Measurements from ENCODE around the gene SPTB. TPM values are rescaled to one million over a fixed set of nuclear protein-coding genes. Genes with fewer than 3 reads are reported as not detected.

Gene SPTB
- polyA plus RNA-seq, 10 donors = 70.0 to 175 (median 145) TPM

DNA sequence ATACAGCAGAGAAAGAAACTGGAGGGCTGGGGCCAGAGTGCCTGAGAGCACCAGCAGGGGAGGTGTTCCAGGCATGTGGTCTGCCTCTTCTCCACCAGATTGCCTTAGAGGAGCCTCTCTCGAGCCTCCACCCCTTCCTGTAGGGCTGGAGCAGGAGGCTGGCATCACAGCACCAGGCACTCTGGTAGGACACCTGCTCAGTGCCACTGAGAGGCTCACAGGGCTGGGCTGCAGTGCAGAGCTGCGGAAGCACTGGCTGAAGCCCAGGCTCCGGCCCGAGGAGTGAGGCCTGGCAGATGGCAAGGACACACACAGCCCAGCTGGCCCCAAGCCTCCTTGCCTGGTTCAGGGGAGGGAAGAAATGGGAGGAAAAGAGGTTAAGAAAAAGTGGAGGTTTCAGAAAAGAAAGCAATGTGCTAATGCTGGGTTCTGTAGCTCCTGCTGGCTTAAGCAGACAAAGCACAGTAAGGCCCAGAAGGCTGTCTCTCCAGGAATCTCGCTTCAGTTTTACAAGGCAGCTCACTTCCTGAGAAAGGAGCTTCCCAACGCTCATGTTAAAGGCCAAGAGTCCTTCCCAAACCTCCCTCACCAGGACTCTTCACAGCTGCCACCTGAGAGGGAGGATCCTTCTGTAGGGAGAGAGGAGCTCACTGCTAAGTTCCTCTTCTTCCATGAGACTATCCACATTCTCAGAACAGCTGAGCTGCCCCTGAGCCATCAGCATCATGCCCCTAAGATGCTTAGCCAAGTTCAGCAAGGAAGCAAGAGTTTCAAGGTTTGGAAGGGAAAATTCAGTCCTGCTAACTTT is 23.8 kb downstream of the SPTB start:
- DNase-seq = peak in 1 of 3 donors; percentile 6

- DNase-seq = no peak
These were observed 29.2 kb downstream of the SPTB start for GRCh38 chr14:64850369-64851137.

- no peak for DNase-seq
These were observed 29.8 kb downstream of the SPTB start for GRCh38 chr14:64849940-64850339.

DNA sequence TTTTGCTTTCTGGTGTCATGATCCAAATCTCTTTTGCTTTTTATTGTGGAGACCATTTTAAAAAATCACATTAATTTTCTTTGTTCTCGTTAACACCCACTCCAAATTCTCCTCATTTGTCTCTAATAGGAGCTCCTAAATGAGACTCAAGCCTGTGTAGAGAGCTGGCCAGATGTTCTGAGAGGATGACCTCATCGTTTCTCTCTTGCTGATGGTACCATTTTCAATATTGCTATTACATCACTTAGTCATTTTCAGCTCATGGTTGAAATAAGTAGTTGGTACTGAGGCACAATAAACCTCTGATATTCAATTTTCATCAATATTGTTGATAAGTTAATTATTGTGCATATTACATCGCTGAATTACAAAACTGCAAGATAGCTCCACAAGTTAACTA is 31.5 kb downstream of the SPTB start:
- DNase-seq = no peak

DNA sequence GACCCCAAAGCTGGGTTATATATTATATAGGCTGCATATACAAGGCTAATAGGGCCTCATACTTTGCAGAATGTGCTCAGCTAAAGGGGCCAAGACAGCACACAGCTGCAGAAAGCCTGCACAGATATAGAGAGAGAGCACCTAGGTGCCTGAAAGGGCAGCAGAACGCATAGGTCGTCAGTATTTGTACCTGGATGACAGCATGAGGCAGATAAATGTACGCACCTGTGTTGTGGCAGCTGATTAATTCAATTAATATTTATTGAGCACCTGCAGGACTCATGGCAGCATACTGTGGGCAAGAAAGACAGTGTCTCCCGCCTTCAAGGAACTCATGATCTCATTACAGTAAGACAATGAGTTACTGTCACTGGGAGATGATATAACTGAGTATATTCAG is 33.4 kb downstream of the SPTB start:
- no peak for DNase-seq

GRCh38 chr14:64845878-64846277 is 33.8 kb downstream of the SPTB start:
- DNase-seq = no peak

GRCh38 chr14:64844969-64845536 is 34.7 kb downstream of the SPTB start:
- DNase-seq = no peak

- DNase-seq = no peak
These were observed 35.4 kb downstream of the SPTB start for GRCh38 chr14:64844272-64844671.

- DNase-seq = no peak
These were observed 36.2 kb downstream of the SPTB start for GRCh38 chr14:64843548-64843947.

- DNase-seq = peak in 1 of 3 donors; percentile 54
These were observed 37.6 kb downstream of the SPTB start for GRCh38 chr14:64841772-64842750.

DNA sequence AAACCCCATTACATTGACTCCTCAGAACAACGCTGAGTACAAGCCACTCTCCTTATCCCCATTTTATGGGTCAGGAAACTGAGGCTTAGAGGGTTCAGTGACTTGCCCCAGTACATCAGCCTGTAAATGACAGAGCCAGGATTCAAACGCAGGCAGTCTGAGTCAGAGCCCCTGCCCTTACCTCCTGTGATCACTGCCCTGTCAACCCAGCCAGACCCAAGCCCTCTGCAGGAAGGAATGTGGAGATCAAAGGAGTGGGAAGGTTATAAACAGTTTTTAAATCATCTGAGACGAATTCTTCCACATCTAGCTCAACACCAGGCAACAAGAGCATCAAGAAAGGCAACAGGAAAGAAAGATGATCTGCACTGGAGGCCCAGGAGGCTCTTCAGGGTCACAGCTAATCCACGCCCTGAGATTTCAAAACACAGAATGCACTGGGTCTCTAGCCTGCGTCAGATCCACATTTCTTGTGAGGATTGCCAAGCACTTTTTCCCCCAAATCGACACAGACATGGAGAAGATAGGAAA is 38.5 kb downstream of the SPTB start:
- DNase-seq = peak in 2 of 3 donors; percentile 39 to 62

- DNase-seq = no peak
These were observed 41.1 kb downstream of the SPTB start for GRCh38 chr14:64838656-64839055.

GRCh38 chr14:64835431-64835830 is 44.3 kb downstream of the SPTB start:
- DNase-seq = no peak

DNA sequence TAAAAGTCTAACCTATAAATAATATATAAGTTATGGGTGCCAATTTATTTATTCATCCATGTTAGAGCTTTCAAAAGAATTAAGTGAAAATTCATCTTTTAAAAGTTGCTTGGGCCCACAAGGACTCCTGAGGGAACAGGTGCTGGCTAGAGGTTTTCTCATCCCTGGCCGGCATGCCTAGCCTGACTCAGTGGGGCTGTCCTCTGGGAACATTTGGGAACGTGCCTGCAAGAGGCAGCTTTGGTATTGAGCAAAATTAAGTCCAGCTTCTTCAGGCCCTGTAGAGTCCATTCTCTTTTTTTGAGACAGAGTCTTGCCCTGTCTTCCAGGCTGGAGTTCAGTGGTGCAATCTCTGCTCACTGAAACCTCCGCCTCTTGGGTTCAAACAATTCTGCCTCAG is 44.7 kb downstream of the SPTB start:
- DNase-seq = no peak

- no peak for DNase-seq
These were observed 48.3 kb downstream of the SPTB start for GRCh38 chr14:64831419-64831818.

- no peak for DNase-seq
These were observed 48.7 kb downstream of the SPTB start for GRCh38 chr14:64830961-64831360.

GRCh38 chr14:64828071-64828470 is 51.6 kb downstream of the SPTB start:
- peak in 2 of 3 donors; percentile 44 to 48 for DNase-seq

DNA sequence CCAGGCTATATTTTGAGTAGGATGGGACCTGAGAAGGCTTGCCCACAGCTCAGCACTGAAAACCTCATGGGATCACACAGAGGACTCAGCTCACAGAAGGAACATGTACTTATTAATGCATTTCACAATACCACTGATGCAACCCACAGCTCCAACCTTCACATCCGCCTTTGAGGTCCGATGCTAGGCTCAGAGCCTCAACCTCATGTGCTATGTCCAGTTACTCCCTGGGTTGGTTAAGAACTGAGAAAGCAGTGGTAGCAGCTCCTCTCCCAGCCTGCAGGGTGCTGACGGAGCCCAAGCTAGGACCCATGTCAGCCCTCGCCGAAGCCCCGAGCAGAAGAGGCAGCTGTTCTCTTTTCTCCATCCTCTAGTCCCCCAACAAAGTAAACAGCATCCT is 52.9 kb downstream of the SPTB start:
- no peak for DNase-seq

DNA sequence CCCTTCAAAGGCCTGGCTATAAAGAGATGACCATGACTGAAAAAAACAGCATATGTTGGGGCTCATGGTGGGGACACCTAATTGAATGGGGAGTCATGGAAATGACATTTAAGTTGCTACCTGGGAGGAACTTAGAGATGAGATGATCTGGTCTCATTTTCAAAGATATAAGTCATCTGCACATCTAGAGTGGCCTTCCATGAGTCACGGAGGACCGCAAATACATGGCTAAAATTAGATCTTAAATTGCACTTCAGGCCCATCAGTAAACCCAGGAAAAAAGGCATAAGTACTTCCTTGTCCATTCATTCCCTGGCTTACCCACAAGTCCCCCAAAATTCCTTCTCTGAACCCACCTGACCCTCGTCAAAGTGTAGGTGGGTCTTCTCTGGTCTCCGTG is 53.4 kb downstream of the SPTB start:
- no peak for DNase-seq

DNA sequence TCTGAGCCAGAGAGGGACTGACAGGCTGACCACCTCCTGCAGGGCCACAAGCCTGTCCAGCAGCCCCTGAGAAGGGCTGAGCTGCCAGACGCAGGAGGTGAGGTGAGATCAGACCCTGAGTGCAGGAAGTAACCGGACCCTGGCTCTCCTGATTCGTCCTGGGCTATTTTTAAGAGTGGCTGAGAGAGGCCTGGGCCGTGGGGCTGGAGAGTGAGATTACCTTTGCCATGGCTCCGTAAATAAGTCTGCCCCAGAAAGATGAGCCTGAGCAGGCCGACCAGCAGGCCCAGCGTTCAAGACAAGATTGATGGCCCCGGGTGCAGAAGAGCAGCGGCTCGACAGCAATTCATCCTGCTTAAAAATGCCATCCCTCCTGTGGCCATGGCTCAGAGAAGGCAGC is 54.2 kb downstream of the SPTB start:
- DNase-seq = peak in 2 of 3 donors; percentile 59 to 60

- DNase-seq = no peak
These were observed 54.7 kb downstream of the SPTB start for GRCh38 chr14:64825006-64825405.
